ENCODE measurements around the gene SMIM30.
"Not testable (repeated sequence)": the region's sequence is repeated elsewhere in the genome, so short reads cannot be mapped to it uniquely, and the experiment has no call there.

SMIM30 gene

GRCh38 chr7:113118074-113118959 is at the start of gene SMIM30:
Gene SMIM30 (minus strand): TSS chr7:113118554. CDS start chr7:113117578, 976 bp downstream.
- DNase-seq (ENCODE audit: low read depth, low spot score) = peak; percentile 52
- H3K27ac ChIP-seq = peak within 1 kb of the TSS; percentile 79
- TF ChIP-seq POLR2AphosphoS5 (IDR thresholded peaks at IDR 0.05; ENCODE audit: borderline replicate concordance, low read depth, low read length) (peak; percentile 97), FOXP2 (optimal IDR thresholded peaks at IDR 0.05; ENCODE audit: control extremely low read depth, extremely low read length, insufficient read depth) (no peak)

DNA sequence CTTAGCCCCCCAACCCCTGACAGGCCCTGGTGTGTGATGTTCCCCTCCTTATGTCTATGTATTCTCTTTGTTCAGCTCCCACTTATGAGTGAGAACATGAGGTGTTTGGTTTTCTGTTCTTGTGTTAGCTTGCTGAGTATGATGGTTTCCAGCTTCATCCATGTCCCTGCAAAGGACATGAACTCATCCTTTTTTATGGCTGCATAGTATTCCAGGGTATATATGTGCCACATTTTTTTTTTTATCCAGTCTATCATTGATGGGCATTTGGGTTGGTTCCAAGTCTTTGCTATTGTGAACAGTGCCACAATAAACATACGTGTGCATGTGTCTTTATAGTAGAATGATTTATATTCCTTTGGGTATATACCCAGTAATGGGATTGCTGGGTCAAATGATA is 47.8 kb upstream of the SMIM30 start:
- not testable (repeated sequence) for H3K9ac ChIP-seq (ENCODE audit: insufficient read length); H3K9me3 ChIP-seq (ENCODE audit: low read depth, low read length); DNase-seq (ENCODE audit: low read depth, low spot score); H3K4me3 ChIP-seq; H3K27ac ChIP-seq; H3K36me3 ChIP-seq (ENCODE audit: insufficient read depth, low read length)

More at GRCh38 chr7:113118074-113118959, at the start of gene SMIM30:
- Histone ChIP-seq H3K9ac (ENCODE audit: insufficient read length) (peak within 1 kb of the TSS; percentile 88), H3K9me3 (ENCODE audit: low read depth, low read length) (no peaks in the 10 kb centered on the region), H3K4me3 (peak within 1 kb of the TSS; percentile 99), H3K36me3 (ENCODE audit: insufficient read depth, low read length) (peaks cover 30% of the 10 kb centered on the region)

DNA sequence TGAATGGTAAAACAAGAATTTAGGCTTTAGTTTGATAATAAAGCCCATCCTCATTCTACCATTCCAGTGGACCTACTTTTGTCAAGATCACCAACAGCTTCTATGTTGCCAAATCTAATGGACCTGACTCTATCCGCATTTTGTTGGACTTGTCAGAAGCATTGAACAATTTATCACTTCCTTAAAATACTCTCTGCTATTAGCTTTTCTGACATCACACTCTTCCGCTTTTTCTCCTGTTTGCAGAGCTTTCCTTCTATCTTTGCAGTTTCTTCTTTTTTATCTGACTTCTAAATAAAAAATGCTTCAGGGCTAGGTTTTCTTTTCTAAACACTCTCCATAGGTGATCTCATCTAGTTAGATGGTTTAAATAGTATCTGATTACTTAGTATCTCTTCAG is 42.7 kb upstream of the SMIM30 start:
- no peak overlapping the region for H3K4me3 ChIP-seq
- no peak for TF ChIP-seq FOXP2 (optimal IDR thresholded peaks at IDR 0.05; ENCODE audit: control extremely low read depth, extremely low read length, insufficient read depth)
- TF ChIP-seq EZH2 (IDR thresholded peaks at IDR 0.05) = no peak
- TF ChIP-seq POLR2AphosphoS5 (IDR thresholded peaks at IDR 0.05; ENCODE audit: borderline replicate concordance, low read depth, low read length) = no peak
- no peak overlapping the region for H3K9ac ChIP-seq (ENCODE audit: insufficient read length)
- DNase-seq (ENCODE audit: low read depth, low spot score) = no peak
- no peaks in the 10 kb centered on the region for H3K9me3 ChIP-seq (ENCODE audit: low read depth, low read length)
- no peak overlapping the region for H3K27ac ChIP-seq
- H3K36me3 ChIP-seq (ENCODE audit: insufficient read depth, low read length) = no peaks in the 10 kb centered on the region

- DNase-seq (ENCODE audit: low read depth, low spot score) = no peak
- Histone ChIP-seq H3K27ac (no peak overlapping the region), H3K9ac (ENCODE audit: insufficient read length) (no peak overlapping the region), H3K36me3 (ENCODE audit: insufficient read depth, low read length) (no peaks in the 10 kb centered on the region), H3K9me3 (ENCODE audit: low read depth, low read length) (no peaks in the 10 kb centered on the region), H3K4me3 (no peak overlapping the region)
- TF ChIP-seq FOXP2 (optimal IDR thresholded peaks at IDR 0.05; ENCODE audit: control extremely low read depth, extremely low read length, insufficient read depth) (no peak), EZH2 (IDR thresholded peaks at IDR 0.05) (no peak), POLR2AphosphoS5 (IDR thresholded peaks at IDR 0.05; ENCODE audit: borderline replicate concordance, low read depth, low read length) (no peak)
These were observed 41.5 kb upstream of the SMIM30 start for GRCh38 chr7:113159746-113160339.

DNA sequence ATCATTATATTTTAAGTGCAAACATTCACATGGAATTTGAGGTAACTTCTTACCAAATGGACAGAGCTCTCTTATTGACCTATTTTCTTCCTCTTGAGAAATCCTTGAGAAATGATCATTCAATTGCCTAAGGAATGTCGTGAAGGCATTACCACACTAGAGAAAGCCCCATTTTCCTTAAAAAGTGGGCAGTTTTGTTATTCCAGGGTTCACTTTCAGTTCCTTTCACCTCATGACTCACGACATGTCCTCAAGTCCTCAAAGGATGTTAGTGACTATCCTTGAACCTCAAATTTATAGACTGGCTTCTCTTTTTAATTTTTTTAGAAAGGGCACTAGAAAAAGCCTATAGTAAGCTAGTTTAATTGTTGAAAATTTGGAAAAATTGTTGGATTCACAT is 40.4 kb upstream of the SMIM30 start:
- no peak overlapping the region for H3K27ac ChIP-seq
- no peaks in the 10 kb centered on the region for H3K9me3 ChIP-seq (ENCODE audit: low read depth, low read length)
- H3K36me3 ChIP-seq (ENCODE audit: insufficient read depth, low read length) = no peaks in the 10 kb centered on the region
- no peak for TF ChIP-seq EZH2 (IDR thresholded peaks at IDR 0.05)
- no peak for TF ChIP-seq POLR2AphosphoS5 (IDR thresholded peaks at IDR 0.05; ENCODE audit: borderline replicate concordance, low read depth, low read length)
- no peak for TF ChIP-seq FOXP2 (optimal IDR thresholded peaks at IDR 0.05; ENCODE audit: control extremely low read depth, extremely low read length, insufficient read depth)
- no peak for DNase-seq (ENCODE audit: low read depth, low spot score)
- H3K4me3 ChIP-seq = no peak overlapping the region
- no peak overlapping the region for H3K9ac ChIP-seq (ENCODE audit: insufficient read length)

DNA sequence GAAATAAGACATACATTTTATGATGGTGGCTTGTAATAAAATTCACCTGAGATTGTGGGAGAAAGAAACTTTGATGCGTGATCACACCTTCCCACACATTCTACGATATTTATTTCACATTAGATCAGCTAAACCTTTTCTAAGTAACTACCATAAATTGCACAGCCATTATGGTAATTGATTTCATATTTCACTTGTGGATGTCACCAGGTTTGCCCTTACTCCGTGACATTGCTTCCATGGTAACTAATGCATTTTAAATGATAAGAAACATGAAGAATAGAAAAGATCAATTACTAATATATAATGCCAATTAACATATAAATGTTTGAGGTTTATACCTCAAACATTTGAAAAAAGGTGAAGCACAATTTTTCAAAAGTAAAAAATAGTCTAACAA is 35.8 kb upstream of the SMIM30 start:
- no peaks in the 10 kb centered on the region for H3K36me3 ChIP-seq (ENCODE audit: insufficient read depth, low read length)
- H3K9me3 ChIP-seq (ENCODE audit: low read depth, low read length) = no peaks in the 10 kb centered on the region
- no peak for DNase-seq (ENCODE audit: low read depth, low spot score)
- no peak overlapping the region for H3K4me3 ChIP-seq
- H3K9ac ChIP-seq (ENCODE audit: insufficient read length) = no peak overlapping the region
- H3K27ac ChIP-seq = no peak overlapping the region
- TF ChIP-seq FOXP2 (optimal IDR thresholded peaks at IDR 0.05; ENCODE audit: control extremely low read depth, extremely low read length, insufficient read depth) (no peak), EZH2 (IDR thresholded peaks at IDR 0.05) (no peak), POLR2AphosphoS5 (IDR thresholded peaks at IDR 0.05; ENCODE audit: borderline replicate concordance, low read depth, low read length) (no peak)

DNA sequence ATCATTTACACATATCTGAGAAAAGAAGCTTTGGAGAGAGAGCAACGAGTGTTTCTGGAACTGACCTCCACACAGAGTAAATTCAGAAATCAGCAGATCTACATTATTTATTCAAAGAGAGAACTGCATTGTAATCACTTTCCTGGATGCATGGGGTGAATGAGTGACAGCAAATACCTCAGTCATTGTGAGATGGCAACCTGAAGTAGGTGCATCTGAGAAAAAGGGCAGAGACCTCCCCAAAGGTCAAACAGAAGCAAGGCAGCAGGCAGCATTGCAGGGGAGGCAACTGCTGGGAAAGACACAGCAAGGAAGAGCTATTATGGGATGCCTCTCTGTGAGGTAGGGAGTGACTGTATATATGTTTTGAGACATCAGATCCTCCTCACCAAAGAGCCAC is 26.5 kb upstream of the SMIM30 start:
- Histone ChIP-seq H3K27ac (no peak overlapping the region), H3K36me3 (ENCODE audit: insufficient read depth, low read length) (no peaks in the 10 kb centered on the region), H3K9me3 (ENCODE audit: low read depth, low read length) (no peaks in the 10 kb centered on the region), H3K9ac (ENCODE audit: insufficient read length) (no peak overlapping the region), H3K4me3 (no peak overlapping the region)
- TF ChIP-seq EZH2 (IDR thresholded peaks at IDR 0.05) = no peak
- no peak for TF ChIP-seq FOXP2 (optimal IDR thresholded peaks at IDR 0.05; ENCODE audit: control extremely low read depth, extremely low read length, insufficient read depth)
- TF ChIP-seq POLR2AphosphoS5 (IDR thresholded peaks at IDR 0.05; ENCODE audit: borderline replicate concordance, low read depth, low read length) = no peak
- DNase-seq (ENCODE audit: low read depth, low spot score) = no peak

DNA sequence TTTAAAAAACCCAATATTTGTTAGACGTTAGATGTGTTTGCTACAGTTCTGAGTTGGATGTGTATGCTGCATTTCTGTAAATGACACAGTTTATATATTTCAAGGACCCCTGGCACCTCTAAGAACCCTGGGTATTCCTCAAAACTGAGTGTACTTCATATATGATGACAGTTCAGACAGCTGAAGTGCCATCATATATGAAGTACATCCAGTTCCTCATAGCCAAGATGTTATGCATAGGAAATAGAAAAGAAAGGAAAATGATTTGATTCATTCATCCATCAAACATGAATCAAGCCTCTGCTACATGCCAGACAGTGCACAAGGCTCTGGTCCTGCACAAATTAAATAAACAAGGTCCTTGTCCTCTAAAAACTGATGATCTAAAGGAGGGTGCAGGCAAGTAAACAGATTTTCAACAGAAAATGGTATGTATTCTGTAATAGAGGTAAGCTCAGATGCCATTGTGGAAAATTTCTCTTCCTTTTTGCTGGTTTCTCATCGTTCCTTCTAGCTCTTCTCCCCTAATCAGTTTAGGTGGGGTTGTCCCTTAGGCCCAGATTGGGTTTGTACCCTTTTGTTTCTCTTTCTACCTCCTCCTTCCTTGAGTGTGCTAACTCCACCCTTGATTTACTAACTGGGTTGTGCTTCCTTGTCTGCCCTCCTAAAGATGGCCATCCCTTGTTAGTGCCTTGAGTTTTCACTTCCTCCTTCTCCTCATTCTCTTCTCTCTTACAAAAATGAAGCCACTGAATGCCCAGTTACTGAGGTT is 25.3 kb upstream of the SMIM30 start:
- no peak for TF ChIP-seq POLR2AphosphoS5 (IDR thresholded peaks at IDR 0.05; ENCODE audit: borderline replicate concordance, low read depth, low read length)
- TF ChIP-seq EZH2 (IDR thresholded peaks at IDR 0.05) = no peak
- TF ChIP-seq FOXP2 (optimal IDR thresholded peaks at IDR 0.05; ENCODE audit: control extremely low read depth, extremely low read length, insufficient read depth) = no peak
- DNase-seq (ENCODE audit: low read depth, low spot score) = no peak
- no peak overlapping the region for H3K27ac ChIP-seq
- no peaks in the 10 kb centered on the region for H3K9me3 ChIP-seq (ENCODE audit: low read depth, low read length)
- H3K4me3 ChIP-seq = no peak overlapping the region
- no peaks in the 10 kb centered on the region for H3K36me3 ChIP-seq (ENCODE audit: insufficient read depth, low read length)
- H3K9ac ChIP-seq (ENCODE audit: insufficient read length) = no peak overlapping the region
